Measurements from ENCODE around the gene MSX2.

MSX2 gene

DNA sequence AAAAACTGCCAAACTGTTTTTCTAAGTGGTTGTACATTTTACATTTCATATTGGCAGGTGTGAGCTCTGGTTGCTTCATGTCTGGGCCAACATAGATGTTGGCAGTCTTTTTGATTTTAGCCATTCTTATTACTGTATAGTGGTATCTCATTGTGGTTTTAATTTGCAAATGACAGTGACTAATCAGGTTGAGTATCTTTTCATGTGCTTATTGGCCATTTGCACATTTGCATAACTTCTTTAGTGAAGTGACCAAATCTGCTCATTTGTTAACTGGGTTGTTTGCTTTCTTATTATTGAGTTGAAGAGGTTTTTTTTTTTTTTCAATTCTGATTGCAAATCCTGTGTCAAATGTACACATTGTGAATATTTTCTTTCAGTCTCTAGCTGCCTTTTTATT, 36.9 kb upstream of the MSX2 start:
- DNase-seq (ENCODE audit: low read depth), result no peak
- no peak overlapping the region for H3K4me3 ChIP-seq (ENCODE audit: low read depth, low read length)

DNA sequence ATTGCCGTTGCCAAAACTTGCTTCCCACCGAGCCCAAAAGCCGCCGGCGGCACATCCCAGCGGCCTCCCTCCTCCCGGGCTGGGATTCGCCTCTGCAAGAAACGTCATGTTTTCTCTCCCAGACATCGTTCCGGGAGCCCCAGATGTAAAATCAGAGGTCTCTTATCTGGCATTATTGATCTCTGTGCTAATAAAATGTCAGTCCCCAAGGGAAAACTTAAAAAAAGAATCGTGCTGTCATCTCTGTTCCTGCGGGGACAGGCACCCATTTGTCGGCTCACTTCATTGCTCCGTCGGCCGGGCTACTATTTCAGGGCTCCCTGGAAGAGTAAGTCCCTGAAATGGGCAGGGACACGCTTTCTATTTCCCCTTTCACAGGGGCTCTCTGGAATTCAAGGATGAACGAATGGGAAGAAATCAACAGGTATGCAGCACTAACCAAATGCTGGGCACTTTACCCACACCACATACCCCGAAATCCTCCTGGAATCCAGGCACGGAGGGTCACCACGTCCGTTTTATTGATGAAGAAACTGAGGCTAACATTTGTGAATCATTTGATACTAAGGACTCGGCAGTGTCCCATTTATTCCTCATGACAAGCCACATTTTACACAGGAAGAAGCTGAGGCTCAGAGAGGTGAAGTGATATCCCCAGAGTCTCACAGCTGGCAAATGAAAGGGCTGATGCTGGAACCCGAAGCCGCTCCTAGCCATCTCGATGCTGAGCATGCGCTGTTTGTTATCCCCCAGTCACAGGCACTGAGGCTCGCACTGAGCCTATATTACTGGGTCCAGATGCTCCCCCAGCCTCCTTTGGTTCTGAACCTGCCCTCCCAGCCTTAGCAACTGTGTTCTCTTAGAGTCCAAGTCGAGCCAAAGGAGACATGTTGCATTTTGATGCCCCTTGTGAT, 35.7 kb upstream of the MSX2 start:
- TF ChIP-seq POLR2A (IDR thresholded peaks at IDR 0.05; ENCODE audit: extremely low read depth, insufficient read length), result no peak
- TF ChIP-seq, protein P1, sequence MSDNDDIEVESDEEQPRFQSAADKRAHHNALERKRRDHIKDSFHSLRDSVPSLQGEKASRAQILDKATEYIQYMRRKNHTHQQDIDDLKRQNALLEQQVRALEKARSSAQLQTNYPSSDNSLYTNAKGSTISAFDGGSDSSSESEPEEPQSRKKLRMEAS (IDR thresholded peaks at IDR 0.05; ENCODE audit: low read depth, low read length), result no peak
- no peak for TF ChIP-seq MYC (IDR thresholded peaks at IDR 0.05; ENCODE audit: low read depth, low read length)
- TF ChIP-seq, protein P2, sequence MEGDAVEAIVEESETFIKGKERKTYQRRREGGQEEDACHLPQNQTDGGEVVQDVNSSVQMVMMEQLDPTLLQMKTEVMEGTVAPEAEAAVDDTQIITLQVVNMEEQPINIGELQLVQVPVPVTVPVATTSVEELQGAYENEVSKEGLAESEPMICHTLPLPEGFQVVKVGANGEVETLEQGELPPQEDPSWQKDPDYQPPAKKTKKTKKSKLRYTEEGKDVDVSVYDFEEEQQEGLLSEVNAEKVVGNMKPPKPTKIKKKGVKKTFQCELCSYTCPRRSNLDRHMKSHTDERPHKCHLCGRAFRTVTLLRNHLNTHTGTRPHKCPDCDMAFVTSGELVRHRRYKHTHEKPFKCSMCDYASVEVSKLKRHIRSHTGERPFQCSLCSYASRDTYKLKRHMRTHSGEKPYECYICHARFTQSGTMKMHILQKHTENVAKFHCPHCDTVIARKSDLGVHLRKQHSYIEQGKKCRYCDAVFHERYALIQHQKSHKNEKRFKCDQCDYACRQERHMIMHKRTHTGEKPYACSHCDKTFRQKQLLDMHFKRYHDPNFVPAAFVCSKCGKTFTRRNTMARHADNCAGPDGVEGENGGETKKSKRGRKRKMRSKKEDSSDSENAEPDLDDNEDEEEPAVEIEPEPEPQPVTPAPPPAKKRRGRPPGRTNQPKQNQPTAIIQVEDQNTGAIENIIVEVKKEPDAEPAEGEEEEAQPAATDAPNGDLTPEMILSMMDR (IDR thresholded peaks at IDR 0.05; ENCODE audit: low read depth, low read length), result no peak
- H3K4me3 ChIP-seq (ENCODE audit: low read depth, low read length), result no peak overlapping the region

More for the DNA sequence above, 36.9 kb upstream of the MSX2 start:
- no peak for TF ChIP-seq MYC (IDR thresholded peaks at IDR 0.05; ENCODE audit: low read depth, low read length)
- TF ChIP-seq, protein P2 (IDR thresholded peaks at IDR 0.05; ENCODE audit: low read depth, low read length), result no peak
- TF ChIP-seq, protein P1 (IDR thresholded peaks at IDR 0.05; ENCODE audit: low read depth, low read length), result no peak
- no peak for TF ChIP-seq POLR2A (IDR thresholded peaks at IDR 0.05; ENCODE audit: extremely low read depth, insufficient read length)

DNA sequence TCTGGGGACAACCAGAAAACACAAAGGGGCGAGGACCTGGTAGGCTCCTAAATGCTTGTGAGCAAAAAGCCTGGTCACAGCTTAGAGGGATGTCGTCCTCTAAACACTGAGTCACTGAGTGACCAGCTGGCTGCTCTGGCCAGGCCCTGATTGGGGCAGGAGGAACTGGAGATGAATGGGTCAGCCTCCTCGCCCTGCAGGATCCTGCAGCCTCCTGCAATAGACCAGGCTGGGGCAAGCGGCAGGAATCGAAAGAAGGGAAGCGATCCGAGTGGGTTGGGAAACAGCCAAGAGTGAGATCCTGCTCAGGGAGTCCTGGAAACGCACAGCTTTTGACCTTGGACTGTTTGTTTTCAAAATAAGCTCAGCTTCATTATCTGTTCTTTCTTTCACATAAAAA, 34.1 kb upstream of the MSX2 start:
- TF ChIP-seq, protein P2 (IDR thresholded peaks at IDR 0.05; ENCODE audit: low read depth, low read length), result no peak
- no peak for TF ChIP-seq POLR2A (IDR thresholded peaks at IDR 0.05; ENCODE audit: extremely low read depth, insufficient read length)
- TF ChIP-seq MYC (IDR thresholded peaks at IDR 0.05; ENCODE audit: low read depth, low read length), result no peak
- no peak for DNase-seq (ENCODE audit: low read depth)
- no peak overlapping the region for H3K4me3 ChIP-seq (ENCODE audit: low read depth, low read length)

More for the DNA sequence above, 35.7 kb upstream of the MSX2 start:
- no peak for DNase-seq (ENCODE audit: low read depth)

DNA sequence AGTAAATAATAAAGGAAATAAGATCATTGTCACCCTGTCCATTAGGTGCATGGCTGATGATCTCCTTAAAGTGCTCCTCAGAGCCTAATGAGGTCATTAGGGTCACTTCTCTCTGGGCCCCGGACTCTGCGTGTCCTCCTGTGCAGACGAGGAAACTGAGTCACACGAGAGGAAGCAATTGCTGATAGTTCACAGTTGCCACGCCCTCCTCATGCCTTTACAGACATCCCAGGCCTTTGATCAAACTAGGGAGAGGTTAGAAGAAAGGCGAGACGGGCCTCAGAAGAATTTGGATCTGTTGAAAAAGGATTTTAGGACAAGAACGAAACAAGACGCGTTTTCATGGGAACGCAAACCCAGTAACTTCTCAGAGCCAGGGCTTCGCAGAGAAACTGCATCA, 32.0 kb upstream of the MSX2 start:
- H3K4me3 ChIP-seq (ENCODE audit: low read depth, low read length), result no peak overlapping the region
- TF ChIP-seq MYC (IDR thresholded peaks at IDR 0.05; ENCODE audit: low read depth, low read length), result no peak
- TF ChIP-seq, protein P2 (IDR thresholded peaks at IDR 0.05; ENCODE audit: low read depth, low read length), result no peak
- TF ChIP-seq, protein P1 (IDR thresholded peaks at IDR 0.05; ENCODE audit: low read depth, low read length), result no peak
- TF ChIP-seq POLR2A (IDR thresholded peaks at IDR 0.05; ENCODE audit: extremely low read depth, insufficient read length), result no peak
- no peak for DNase-seq (ENCODE audit: low read depth)

DNA sequence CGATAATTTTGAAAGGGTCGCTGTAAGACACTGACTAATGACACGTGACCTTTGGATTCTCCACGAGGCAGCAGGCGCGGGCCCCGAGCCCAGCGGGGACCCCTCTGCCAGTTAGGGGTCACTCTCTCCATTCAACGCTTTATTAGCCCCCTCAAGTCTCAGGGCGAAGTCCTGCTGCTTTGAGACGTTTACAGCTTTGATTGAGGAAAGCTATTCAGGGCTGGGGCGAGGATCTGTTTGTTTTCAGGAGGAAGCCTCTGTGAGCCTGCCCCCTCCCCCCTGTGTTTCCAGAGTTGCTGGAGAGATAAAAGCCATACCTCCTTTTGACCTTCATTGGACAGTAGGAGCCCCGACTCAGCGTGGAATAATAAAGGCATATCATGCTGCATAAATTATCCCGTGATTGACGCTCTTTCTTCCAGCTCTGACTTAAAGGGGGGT, 31.4 kb upstream of the MSX2 start:
- no peak overlapping the region for H3K4me3 ChIP-seq (ENCODE audit: low read depth, low read length)
- DNase-seq (ENCODE audit: low read depth), result no peak
- TF ChIP-seq POLR2A (IDR thresholded peaks at IDR 0.05; ENCODE audit: extremely low read depth, insufficient read length) (no peak), MYC (IDR thresholded peaks at IDR 0.05; ENCODE audit: low read depth, low read length) (no peak)
- TF ChIP-seq, protein P1 (IDR thresholded peaks at IDR 0.05; ENCODE audit: low read depth, low read length), result no peak
- TF ChIP-seq, protein P2 (IDR thresholded peaks at IDR 0.05; ENCODE audit: low read depth, low read length), result no peak

Data from NB4 (cell line).